CD4-positive, alpha-beta memory T cell (primary cell): ENCODE data around the gene SKIC2. TPM values are rescaled to one million over a fixed set of nuclear protein-coding genes. Genes with fewer than 3 reads are reported as not detected.
"Not testable (repeated sequence)": the region's sequence is repeated elsewhere in the genome, so short reads cannot be mapped to it uniquely, and the experiment has no call there.

Source experiments
- CTCF ChIA-PET: fragments of 350-600 bp; sonication (Branson Sonifier 250); formaldehyde crosslinking; loops from one replicate; lab custom pipeline; 2021; ENCODE audit warnings: inconsistent platforms; ENCODE audit not compliant: partially characterized antibody; lab: Charles Lee
- POLR2A ChIA-PET: fragments of 350-600 bp; sonication (Branson Sonifier 250); formaldehyde crosslinking; loops from one replicate; lab custom pipeline; 2021; ENCODE audit not compliant: partially characterized antibody; lab: Charles Lee
- DNase-seq, 5 donors: peaks; one replicate each; pipeline versions ENCODE4 v3.0.0 to v3.0.0-alpha.2; 2020 to 2022; ENCODE audit warnings: mixed read lengths in 1 of 5
- H3K27ac ChIP-seq: one replicate; pipeline ENCODE4 v1.7.0; 2013; ENCODE audit warnings: low read depth, low read length
- H3K27me3 ChIP-seq: 2 replicates; pipeline ENCODE4 v1.7.0; 2013; ENCODE audit warnings: mild to moderate bottlenecking, low read length, moderate library complexity; ENCODE audit not compliant: insufficient read depth
- H3K36me3 ChIP-seq: 2 replicates; pipeline ENCODE4 v1.7.0; 2013; ENCODE audit warnings: mild to moderate bottlenecking, low read length, moderate library complexity; ENCODE audit not compliant: insufficient read depth
- H3K4me1 ChIP-seq: 2 replicates; pipeline ENCODE4 v1.7.0; 2013; ENCODE audit warnings: mild to moderate bottlenecking, low read length, moderate library complexity; ENCODE audit not compliant: insufficient read depth
- H3K4me3 ChIP-seq, 2 donors: one replicate each; pipeline ENCODE4 v1.7.0; 2013; ENCODE audit warnings: low read length in 2 of 2, mild to moderate bottlenecking in 1 of 2
- H3K9me3 ChIP-seq, 2 donors: one replicate each; pipeline ENCODE4 v1.7.0; 2013; ENCODE audit warnings: low read length in 2 of 2, control low read depth in 1 of 2; ENCODE audit not compliant: control insufficient read depth in 1 of 2
- H3K27ac Mint-ChIP-seq, 7 donors: one replicate each; pipeline ENCODE4 v1.8.0; 2020 to 2021; ENCODE audit warnings: mixed read lengths in 7 of 7, mild to moderate bottlenecking in 6 of 7, inconsistent platforms in 3 of 7, moderate library complexity in 3 of 7
- H3K27me3 Mint-ChIP-seq, 2 donors: one replicate each; pipeline ENCODE4 v1.8.0; 2020 to 2021; ENCODE audit warnings: mixed read lengths in 2 of 2
- H3K36me3 Mint-ChIP-seq, 2 donors: one replicate each; pipeline ENCODE4 v1.8.0; 2020 to 2021; ENCODE audit warnings: mixed read lengths in 2 of 2, inconsistent platforms in 1 of 2, mild to moderate bottlenecking in 1 of 2
- H3K4me1 Mint-ChIP-seq, 4 donors: one replicate each; pipeline ENCODE4 v1.8.0; 2020 to 2021; ENCODE audit warnings: mixed read lengths in 4 of 4, mild to moderate bottlenecking in 1 of 4
- H3K4me3 Mint-ChIP-seq, 8 donors: one replicate each; pipeline ENCODE4 v1.8.0; 2020 to 2021; ENCODE audit warnings: mixed read lengths in 8 of 8, mild to moderate bottlenecking in 7 of 8, moderate library complexity in 6 of 8, inconsistent platforms in 3 of 8
- H3K9me3 Mint-ChIP-seq, 8 donors: one replicate each; pipeline ENCODE4 v1.8.0; 2020 to 2021; ENCODE audit warnings: mixed read lengths in 8 of 8, mild to moderate bottlenecking in 5 of 8, inconsistent platforms in 3 of 8, moderate library complexity in 1 of 8
- intact Hi-C: fragments of 100-400 bp; cut with micrococcal nuclease; formaldehyde crosslinking; loops from one replicate; pipeline ENCODE4 v1.15.1; 2023
- polyA plus RNA-seq, 2 donors: library from polyadenylated mRNA; unstranded; fragments of 300-500 nt; fragmentation: Illumina TruSeq; gene quantifications; one replicate each; pipeline ENCODE4 v1.2.3, GENCODE V29; 2021
- total RNA-seq, 2 experiments: library from RNA; stranded (reverse); gene quantifications; one replicate each; pipeline ENCODE4 v1.2.3, GENCODE V29; 2021

SKIC2 gene
- total and polyA plus RNA-seq, 4 experiments from 2014 or later: 21.8 to 119 (median 70.0) TPM

DNA sequence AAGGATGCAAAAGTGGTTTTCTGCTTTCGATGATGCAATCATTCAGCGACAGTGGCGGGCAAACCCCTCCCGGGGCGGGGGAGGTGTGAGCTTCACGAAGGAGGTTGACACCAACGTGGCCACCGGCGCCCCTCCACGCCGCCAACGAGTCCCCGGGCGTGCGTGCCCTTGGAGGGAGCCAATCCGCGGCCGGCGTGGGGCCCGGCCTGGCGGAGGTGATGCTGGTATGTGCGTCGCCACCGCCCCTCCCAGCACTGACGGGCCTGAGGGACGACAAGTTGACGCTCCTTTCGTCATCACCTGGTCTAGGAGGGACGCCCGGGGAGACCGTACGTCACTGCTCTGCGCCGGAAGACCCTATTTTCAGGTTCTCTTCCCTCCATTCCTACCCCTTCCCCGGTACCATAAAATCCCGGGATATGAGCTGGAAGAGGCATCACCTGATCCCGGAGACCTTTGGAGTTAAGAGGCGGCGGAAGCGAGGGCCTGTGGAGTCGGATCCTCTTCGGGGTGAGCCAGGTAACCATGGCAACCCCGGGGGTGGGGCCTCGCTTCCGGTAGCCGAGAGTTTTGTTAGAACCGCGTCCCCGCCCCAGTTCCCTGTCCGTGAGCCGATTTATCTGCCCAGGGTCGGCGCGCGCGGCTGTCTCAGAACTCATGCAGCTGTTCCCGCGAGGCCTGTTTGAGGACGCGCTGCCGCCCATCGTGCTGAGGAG, 13.2 kb downstream of the SKIC2 start, which contains the start of gene DXO:
TSS of gene DXO (minus strand) at position 146 of the 716 bp plus-strand sequence. CDS start 463 bp downstream, outside the sequence.
- H3K27me3 Mint-ChIP-seq: no peaks in the 10 kb centered on the region
- H3K27ac Mint-ChIP-seq: peak within 1 kb of the TSS; percentile 100
- Histone ChIP-seq H3K36me3 (peaks cover 32% of the 10 kb centered on the region), H3K4me3 (peak within 1 kb of the TSS; percentile 63 to 77), H3K27me3 (no peaks in the 10 kb centered on the region), H3K9me3 (no peaks in the 10 kb centered on the region), H3K27ac (peak within 1 kb of the TSS; percentile 99), H3K4me1 (peaks cover 31% of the 10 kb centered on the region)
- peaks cover 20 to 41% of the 10 kb centered on the region in 2 donors for H3K36me3 Mint-ChIP-seq
- H3K4me3 Mint-ChIP-seq: peak within 1 kb of the TSS; percentile 97 to 99 (median 98)
- peaks cover 0 to 13% (median 0%) of the 10 kb centered on the region in 8 donors for H3K9me3 Mint-ChIP-seq
- intact Hi-C loops: loop anchor here (1.0 to 10.0 kb wide), 3 partner anchors 13 to 1303 kb away; partner anchors contain the start of genes B3GALT4, RPS18, SKIC2 and VPS52
- peaks cover 21 to 58% (median 32%) of the 10 kb centered on the region in 4 donors for H3K4me1 Mint-ChIP-seq
- ChIA-PET POLR2A (interaction anchor here (0.5 to 7.5 kb wide), 34 partner anchors 8 to 1607 kb away, joined by 3 to 195 read pairs (median 4); partner anchors contain the start of genes ABHD16A, ATF6B, BAG6 and DDX39B), CTCF (interaction anchor here (0.8 to 2.7 kb wide), 4 partner anchors 14 to 1000 kb away, joined by 3 to 21 read pairs (median 3); partner anchors contain the start of genes LY6G5C, NELFE and SKIC2)
- DNase-seq: peak; percentile 99 to 100 (median 99)

DNA sequence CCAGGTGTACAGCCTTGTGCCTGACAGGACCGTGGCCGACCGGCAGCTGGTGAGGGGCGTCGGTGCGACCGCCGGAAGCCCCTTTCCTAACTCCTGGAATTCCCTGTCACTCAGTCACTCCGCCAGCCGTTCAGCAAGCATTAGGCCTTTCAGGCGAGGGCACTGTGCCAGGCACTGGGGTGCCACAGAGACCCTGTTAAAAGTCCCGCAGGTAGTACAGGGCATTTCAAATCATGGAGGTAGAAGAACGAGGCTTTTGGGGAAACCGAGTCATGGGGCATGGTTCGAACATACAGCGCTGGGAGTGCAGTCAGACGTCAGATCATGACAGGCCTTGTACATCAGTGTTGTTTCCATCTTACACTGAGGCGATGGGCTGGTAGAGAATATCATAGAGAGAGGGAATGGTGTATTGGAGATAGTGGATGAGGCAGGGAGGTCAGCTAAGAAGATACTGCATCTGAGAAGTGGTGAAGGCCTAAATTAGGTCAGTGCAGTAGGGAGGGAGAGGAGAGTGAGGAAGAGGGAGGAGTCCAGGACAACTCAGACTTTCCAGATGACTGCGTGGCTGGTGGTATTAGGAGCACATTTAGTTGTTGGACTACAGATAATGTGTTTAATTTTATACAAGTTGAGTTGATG, 13.9 kb downstream of the SKIC2 start:
- H3K9me3 Mint-ChIP-seq: peaks cover 0 to 14% (median 0%) of the 10 kb centered on the region in 8 donors
- ChIA-PET CTCF (interaction anchor here (1.1 to 2.7 kb wide), 2 partner anchors 15 to 215 kb away, joined by 3 to 21 read pairs; partner anchors contain the start of genes NELFE and SKIC2), POLR2A (interaction anchor here (0.6 to 7.5 kb wide), 21 partner anchors 9 to 1232 kb away, joined by 3 to 195 read pairs (median 7); partner anchors contain the start of genes ABHD16A, BAG6, EHMT2 and GPANK1)
- no peak for DNase-seq
- intact Hi-C loops: loop anchor here (1.0 to 10.0 kb wide), 3 partner anchors 14 to 1302 kb away; partner anchors contain the start of genes B3GALT4, RPS18, SKIC2 and VPS52
- Histone ChIP-seq H3K27me3 (no peaks in the 10 kb centered on the region), H3K4me1 (peaks cover 31% of the 10 kb centered on the region), H3K36me3 (peaks cover 26% of the 10 kb centered on the region), H3K9me3 (no peaks in the 10 kb centered on the region), H3K4me3 (peak overlapping the region; percentile 63 to 77), H3K27ac (peak overlapping the region; percentile 99)
- no peaks in the 10 kb centered on the region for H3K27me3 Mint-ChIP-seq
- H3K4me3 Mint-ChIP-seq: peak overlapping the region; percentile 97 to 99 (median 98)
- peak overlapping the region; percentile 100 for H3K27ac Mint-ChIP-seq
- H3K4me1 Mint-ChIP-seq: peaks cover 21 to 51% (median 32%) of the 10 kb centered on the region in 4 donors
- peaks cover 13 to 34% of the 10 kb centered on the region in 2 donors for H3K36me3 Mint-ChIP-seq

DNA sequence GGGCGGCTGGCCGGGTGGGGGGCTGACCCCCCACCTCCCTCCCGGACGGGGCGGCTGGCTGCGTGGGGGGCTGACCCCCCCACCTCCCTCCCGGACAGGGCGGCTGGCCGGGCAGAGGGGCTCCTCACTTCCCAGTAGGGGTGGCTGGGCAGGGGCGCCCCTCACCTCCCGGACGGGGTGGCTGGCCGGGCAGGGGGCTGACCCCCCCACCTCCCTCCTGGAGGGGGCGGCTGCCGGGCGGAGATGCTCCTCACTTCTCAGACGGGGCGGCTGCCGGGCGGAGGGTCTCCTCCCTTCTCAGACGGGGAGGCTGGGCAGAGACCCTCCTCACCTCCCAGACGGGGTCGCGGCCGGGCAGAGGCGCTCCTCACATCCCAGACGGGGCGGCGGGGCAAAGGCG, 17.1 kb downstream of the SKIC2 start:
- H3K36me3 Mint-ChIP-seq: peaks cover 9 to 15% of the 10 kb centered on the region in 2 donors
- H3K4me1 ChIP-seq: peaks cover 33% of the 10 kb centered on the region
- intact Hi-C loops: loop anchor here (10.0 kb wide), 2 partner anchors 141 to 1299 kb away; partner anchors contain the start of genes B3GALT4, RPS18 and VPS52
- H3K27me3 Mint-ChIP-seq, H3K4me3 ChIP-seq, CTCF ChIA-PET, H3K9me3 ChIP-seq, H3K36me3 ChIP-seq, POLR2A ChIA-PET, H3K27me3 ChIP-seq, H3K4me3 Mint-ChIP-seq, H3K27ac Mint-ChIP-seq, H3K27ac ChIP-seq: not testable (repeated sequence)
- H3K4me1 Mint-ChIP-seq: peaks cover 17 to 38% (median 30%) of the 10 kb centered on the region in 4 donors
- peaks cover 0 to 14% (median 0%) of the 10 kb centered on the region in 8 donors for H3K9me3 Mint-ChIP-seq
- peak in 1 of 5 donors; percentile 5 for DNase-seq

DNA sequence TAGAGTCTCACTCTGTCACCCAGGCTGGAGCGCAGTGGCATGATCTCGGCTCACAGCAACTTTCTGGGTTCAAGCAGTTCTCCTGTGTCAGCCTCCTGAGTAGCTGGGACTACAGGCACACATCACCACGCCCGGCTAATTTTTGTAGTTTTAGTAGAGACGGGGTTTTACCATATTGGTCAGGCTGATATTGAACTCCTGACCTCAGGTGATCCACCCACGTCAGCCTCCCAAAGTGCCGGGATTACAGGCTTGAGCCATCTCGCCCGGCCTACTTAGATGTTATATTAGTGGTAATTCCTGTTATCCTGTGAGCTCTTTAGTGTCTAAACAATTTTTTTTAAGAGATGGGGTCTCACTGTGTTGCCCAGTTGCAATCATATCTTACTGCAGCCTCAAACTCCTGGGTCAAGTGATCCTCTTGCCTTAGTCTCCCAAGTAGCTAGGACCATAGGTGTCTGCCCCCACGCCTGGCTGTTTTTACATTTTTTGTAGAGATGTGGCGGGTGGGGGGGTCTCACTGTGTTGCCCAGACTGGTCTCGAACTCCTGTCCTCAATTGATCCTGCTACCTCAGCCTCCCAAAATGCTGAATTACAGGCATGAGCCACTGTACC, 18.9 kb downstream of the SKIC2 start:
- intact Hi-C loops: loop anchor here (10.0 kb wide), 2 partner anchors 143 to 1297 kb away; partner anchors contain the start of genes B3GALT4, RPS18 and VPS52
- DNase-seq: peak in 1 of 5 donors; percentile 1
- CTCF ChIA-PET: no interaction called here

DNA sequence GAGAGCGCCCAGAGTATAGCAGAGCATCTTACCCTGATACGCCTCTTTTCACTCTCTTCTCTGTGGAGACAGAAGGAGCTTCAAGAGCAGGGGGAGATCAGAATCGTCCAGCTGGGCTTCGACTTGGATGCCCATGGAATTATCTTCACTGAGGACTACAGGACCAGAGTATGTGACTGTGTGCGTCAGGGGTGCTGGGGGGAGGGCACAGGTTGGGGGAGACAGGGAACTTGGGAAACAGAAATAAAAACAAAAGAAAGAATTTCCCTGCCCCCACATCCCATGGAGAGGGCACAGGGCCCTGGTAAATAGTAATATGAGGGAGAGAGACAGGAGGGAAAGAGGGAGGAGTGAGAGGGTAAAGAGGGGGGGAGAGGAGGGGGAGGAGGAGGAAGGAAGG, 19.9 kb downstream of the SKIC2 start:
- H3K27me3 Mint-ChIP-seq: no peaks in the 10 kb centered on the region
- H3K27ac Mint-ChIP-seq: peak overlapping the region; percentile 10 to 81 (median 54)
- H3K27me3 ChIP-seq: no peaks in the 10 kb centered on the region
- H3K9me3 ChIP-seq: no peaks in the 10 kb centered on the region
- H3K4me3 Mint-ChIP-seq: no peak overlapping the region
- ChIA-PET CTCF (interaction anchor here (1.1 kb wide), 1 partner anchor 29 kb away, joined by 3 read pairs; no protein-coding TSS in a partner anchor), POLR2A (no interaction called here)
- peaks cover 0 to 4% (median 0%) of the 10 kb centered on the region in 8 donors for H3K9me3 Mint-ChIP-seq
- intact Hi-C loops: loop anchor here (10.0 kb wide), 2 partner anchors 144 to 1296 kb away; partner anchors contain the start of genes B3GALT4, RPS18 and VPS52
- peaks cover 6 to 12% (median 9%) of the 10 kb centered on the region in 4 donors for H3K4me1 Mint-ChIP-seq
- no peak overlapping the region for H3K4me3 ChIP-seq
- DNase-seq: no peak
- H3K36me3 Mint-ChIP-seq: peaks cover 5 to 9% of the 10 kb centered on the region in 2 donors
- H3K27ac ChIP-seq: no peak overlapping the region
- peaks cover 14% of the 10 kb centered on the region for H3K4me1 ChIP-seq
- no peaks in the 10 kb centered on the region for H3K36me3 ChIP-seq

More for the DNA sequence above, 18.9 kb downstream of the SKIC2 start:
- Mint-ChIP-seq H3K36me3 (peaks cover 5 to 9% of the 10 kb centered on the region in 2 donors), H3K27ac (peak overlapping the region in 1 of 7 donors; percentile 25), H3K27me3 (no peaks in the 10 kb centered on the region), H3K9me3 (peaks cover 0 to 4% (median 0%) of the 10 kb centered on the region in 8 donors), H3K4me1 (peaks cover 12 to 21% (median 18%) of the 10 kb centered on the region in 4 donors), H3K4me3 (no peak overlapping the region)
- no peak overlapping the region for H3K27ac ChIP-seq
- no peaks in the 10 kb centered on the region for H3K9me3 ChIP-seq
- no peaks in the 10 kb centered on the region for H3K36me3 ChIP-seq
- POLR2A ChIA-PET: no interaction called here
- no peak overlapping the region for H3K4me3 ChIP-seq
- H3K27me3 ChIP-seq: no peaks in the 10 kb centered on the region
- peaks cover 23% of the 10 kb centered on the region for H3K4me1 ChIP-seq

DNA sequence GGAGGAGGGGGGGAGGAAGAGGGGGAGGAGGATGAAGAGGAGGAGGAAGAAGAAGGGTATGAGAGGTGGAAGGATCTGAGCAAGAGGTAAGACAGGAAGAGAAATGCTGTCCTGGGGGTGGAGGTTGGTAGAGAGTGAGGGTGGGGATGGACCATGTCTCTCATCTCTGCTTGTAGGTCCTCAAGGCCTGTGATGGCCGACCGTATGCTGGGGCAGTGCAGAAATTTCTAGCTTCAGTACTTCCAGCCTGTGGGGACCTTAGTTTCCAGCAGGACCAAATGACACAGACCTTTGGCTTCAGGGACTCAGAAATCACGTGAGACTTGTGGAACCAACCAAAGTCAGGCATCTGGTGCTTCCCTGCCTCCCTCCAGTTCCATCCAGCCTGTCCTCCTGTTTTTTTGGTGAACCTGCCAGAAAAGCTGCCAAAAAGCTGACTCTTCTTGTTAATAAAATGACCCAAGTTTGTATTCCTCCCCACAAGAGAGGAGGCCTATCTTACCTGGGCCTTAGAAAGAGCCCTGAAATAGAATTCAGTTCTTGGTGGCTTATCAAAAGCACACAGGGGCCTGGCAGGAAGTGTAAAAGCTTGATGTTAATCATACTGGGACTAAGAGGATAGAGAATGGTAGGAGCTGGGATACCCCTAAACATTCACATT, 20.4 kb downstream of the SKIC2 start:
- POLR2A ChIA-PET: interaction anchor here (0.7 kb wide), 1 partner anchor 276 kb away, joined by 3 read pairs; the partner anchor contains the start of gene ABHD16A
- no peak overlapping the region for H3K27ac ChIP-seq
- H3K36me3 ChIP-seq: no peaks in the 10 kb centered on the region
- peak in 1 of 5 donors; percentile 1 for DNase-seq
- peaks cover 5 to 9% of the 10 kb centered on the region in 2 donors for H3K36me3 Mint-ChIP-seq
- peaks cover 14% of the 10 kb centered on the region for H3K4me1 ChIP-seq
- peaks cover 0 to 4% (median 0%) of the 10 kb centered on the region in 8 donors for H3K9me3 Mint-ChIP-seq
- CTCF ChIA-PET: interaction anchor here (1.1 kb wide), 2 partner anchors 27 to 29 kb away, joined by 3 to 6 read pairs; no protein-coding TSS in a partner anchor
- no peaks in the 10 kb centered on the region for H3K9me3 ChIP-seq
- intact Hi-C loops: loop anchor here (10.0 kb wide), 2 partner anchors 145 to 1295 kb away; partner anchors contain the start of genes B3GALT4, RPS18 and VPS52
- no peak overlapping the region for H3K4me3 Mint-ChIP-seq
- peaks cover 5 to 11% (median 8%) of the 10 kb centered on the region in 4 donors for H3K4me1 Mint-ChIP-seq
- no peaks in the 10 kb centered on the region for H3K27me3 ChIP-seq
- H3K27me3 Mint-ChIP-seq: no peaks in the 10 kb centered on the region
- H3K27ac Mint-ChIP-seq: peak overlapping the region in 6 of 7 donors; percentile 36 to 85 (median 69)
- H3K4me3 ChIP-seq: no peak overlapping the region
